Endothelial cell of umbilical vein (primary cell): Measurements from ENCODE around the gene TARS2. TPM values are rescaled to one million over a fixed set of nuclear protein-coding genes. Genes with fewer than 3 reads are reported as not detected.

ENCODE experiments used
- BruUV-seq: library from RNA; stranded (reverse); fragments of 400-500 nt; replicated peaks from 2 replicates; lab custom pipeline; 2021; lab: Mats Ljungman, UMichigan
- CTCF ChIA-PET: fragments of 300-600, 350-600 bp; sonication (Branson Sonifier 250); formaldehyde crosslinking; loops from one replicate; lab custom pipeline; 2021; ENCODE audit warnings: antibody characterized with exemption, inconsistent platforms; lab: Charles Lee
- POLR2A ChIA-PET: fragments of 300-600, 350-600 bp; sonication (Branson Sonifier 250); formaldehyde crosslinking; loops from one replicate; lab custom pipeline; 2021; ENCODE audit warnings: antibody characterized with exemption, inconsistent platforms; lab: Charles Lee
- DNase-seq: peaks from one replicate; pipeline ENCODE4 v3.0.0-alpha.2; 2011; ENCODE audit warnings: low read depth, low spot score
- FAIRE-seq: peaks from 2 replicates; lab custom pipeline; 2011; peaks lifted over from hg19 to GRCh38; lab: Jason Lieb, UNC
- H2AFZ ChIP-seq: 2 replicates; pipeline ENCODE4 v1.6.0; 2012; ENCODE audit warnings: low read depth, low read length, control low read depth, inconsistent platforms
- H3K27ac ChIP-seq: 2 replicates; pipeline ENCODE4 v1.5.1; 2011; ENCODE audit warnings: low read depth, mild to moderate bottlenecking, control low read depth, low read length, moderate library complexity; ENCODE audit not compliant: insufficient read depth
- H3K27me3 ChIP-seq, 2 experiments: 2 replicates each; pipeline versions ENCODE4 v1.6.0 to v1.6.1; 2011; ENCODE audit warnings: low read length in 2 of 2, mixed read lengths in 1 of 2; ENCODE audit not compliant: control insufficient read depth in 2 of 2, insufficient read depth in 2 of 2
- H3K36me3 ChIP-seq, 2 experiments: 2 replicates in 1 of 2; 3 replicates in 1 of 2; pipeline ENCODE4 v1.5.1; 2011; ENCODE audit warnings: low read length in 2 of 2, mild to moderate bottlenecking in 1 of 2, moderate library complexity in 1 of 2; ENCODE audit not compliant: control insufficient read depth in 2 of 2, insufficient read depth in 2 of 2; ENCODE audit errors: extremely low read depth in 1 of 2
- H3K4me1 ChIP-seq: 3 replicates; pipeline ENCODE4 v1.5.1; 2011; ENCODE audit warnings: mild to moderate bottlenecking, low read length; ENCODE audit not compliant: control insufficient read depth, insufficient read depth; ENCODE audit errors: extremely low read depth
- H3K4me2 ChIP-seq: 2 replicates; pipeline ENCODE4 v1.6.1; 2011; ENCODE audit warnings: low read length, control low read depth, mixed read lengths; ENCODE audit not compliant: insufficient read depth
- H3K4me3 ChIP-seq, 3 experiments: fragments of 200-600 bp in 1 of 3; sonication (generic), shearing (Covaris generic) in 1 of 3; replicated peaks in 1 of 3; 2 replicates each; pipeline ENCODE4 v1.5.1; 2011 to 2016; ENCODE audit warnings: control low read depth in 3 of 3, low read length in 3 of 3, mild to moderate bottlenecking in 2 of 3, inconsistent platforms in 1 of 3, low read depth in 1 of 3, moderate library complexity in 1 of 3; ENCODE audit not compliant: insufficient read depth in 1 of 3
- H3K79me2 ChIP-seq: 2 replicates; pipeline ENCODE4 v1.6.0; 2012; ENCODE audit warnings: low read length, inconsistent platforms; ENCODE audit not compliant: control insufficient read depth, insufficient read depth
- H3K9ac ChIP-seq: replicated peaks from 2 replicates; pipeline ENCODE3; 2011; ENCODE audit warnings: low read length, control low read depth; ENCODE audit not compliant: insufficient read depth; ENCODE audit errors: extremely low read depth
- H3K9me1 ChIP-seq: replicated peaks from 3 replicates; pipeline ENCODE4 v1.6.0; 2011; ENCODE audit warnings: mild to moderate bottlenecking, low read length; ENCODE audit not compliant: control insufficient read depth, insufficient read depth; ENCODE audit errors: extremely low read depth
- H3K9me3 ChIP-seq: replicated peaks from 2 replicates; pipeline ENCODE4 v1.5.1; 2012; ENCODE audit warnings: low read length, inconsistent platforms; ENCODE audit not compliant: control insufficient read depth, insufficient read depth
- H4K20me1 ChIP-seq: replicated peaks from 2 replicates; pipeline ENCODE3; 2011; ENCODE audit warnings: mild to moderate bottlenecking, low read length; ENCODE audit not compliant: control insufficient read depth, insufficient read depth; ENCODE audit errors: extremely low read depth
- CTCF ChIP-seq, 2 donors: IDR thresholded peaks; 1 replicate in 1 of 2; 2 replicates in 1 of 2; pipeline ENCODE4 v1.5.1; 2011; ENCODE audit warnings: low read length in 2 of 2, mild to moderate bottlenecking in 2 of 2, moderate library complexity in 2 of 2, control low read depth in 1 of 2, inconsistent platforms in 1 of 2, low read depth in 1 of 2; ENCODE audit not compliant: insufficient read depth in 1 of 2; ENCODE audit errors: extremely low read depth in 1 of 2
- EZH2 ChIP-seq: IDR thresholded peaks from 2 replicates; pipeline ENCODE4 v1.6.1; 2012; ENCODE audit warnings: borderline replicate concordance, low read depth, mild to moderate bottlenecking, moderate library complexity, low read length, inconsistent platforms; ENCODE audit not compliant: severe bottlenecking
- FOS ChIP-seq: IDR thresholded peaks from 2 replicates; pipeline ENCODE4 v1.6.1; 2011; ENCODE audit warnings: mild to moderate bottlenecking, low read length, moderate library complexity, borderline replicate concordance; ENCODE audit not compliant: insufficient read depth
- GATA2 ChIP-seq: IDR thresholded peaks from 2 replicates; pipeline ENCODE4 v1.7.0; 2011; ENCODE audit warnings: low read depth, mild to moderate bottlenecking, moderate library complexity, mixed read lengths, low read length; ENCODE audit not compliant: insufficient read length, insufficient read depth
- JUN ChIP-seq: IDR thresholded peaks from 2 replicates; pipeline ENCODE4 v1.6.1; 2011; ENCODE audit warnings: borderline replicate concordance, low read depth; ENCODE audit not compliant: insufficient read length, insufficient read depth
- MAX ChIP-seq: IDR thresholded peaks from 2 replicates; pipeline ENCODE4 v1.6.1; 2011; ENCODE audit not compliant: insufficient read depth, insufficient read length
- MYC ChIP-seq: IDR thresholded peaks from one replicate; pipeline ENCODE4 v1.6.1; 2011; ENCODE audit warnings: mild to moderate bottlenecking, low read depth, low read length
- POLR2A ChIP-seq: IDR thresholded peaks from 2 replicates; pipeline ENCODE4 v1.6.1; 2012; ENCODE audit warnings: low read depth, mild to moderate bottlenecking, control low read depth, low read length
- POLR2AphosphoS5 ChIP-seq: IDR thresholded peaks from 2 replicates; pipeline ENCODE4 v1.6.1; 2012; ENCODE audit warnings: low read depth, mild to moderate bottlenecking, control low read depth, low read length, moderate library complexity; ENCODE audit not compliant: insufficient read depth
- dilution Hi-C: fragments of 300-500 bp; cut with MboI; formaldehyde crosslinking; loops from one replicate; pipeline ENCODE4 v1.15.0; 2019; ENCODE audit warnings: low sequenced_read_pairs; ENCODE audit not compliant: extremely low pct_ligation_motif_present
- intact Hi-C: fragments of 100-400 bp; cut with micrococcal nuclease; formaldehyde crosslinking; loops from one replicate; pipeline ENCODE4 v1.10.0; 2022
- polyA plus RNA-seq, 4 experiments: library from polyadenylated mRNA; depleted of rRNA in 3 of 4; stranded (reverse) in 3 of 4; unstranded in 1 of 4; fragments of >200 nt; gene quantifications; 2 replicates each; pipeline versions ENCODE4 v1.2.1 to v1.2.3, GENCODE V29; 2011 to 2012; ENCODE audit warnings: missing spikeins in 1 of 4
- total RNA-seq: library from RNA; stranded (reverse); gene quantifications from 2 replicates; pipeline ENCODE4 v1.2.3, GENCODE V29; 2021

The TARS2 gene
- total and polyA plus RNA-seq, 2 donors (not counting 3 experiments of a cell fraction or from before 2014, with no cell fraction given), result 21.5 to 22.0 TPM

- Histone ChIP-seq H3K79me2 (no peaks in the 10 kb centered on the region), H4K20me1 (no peaks in the 10 kb centered on the region), H3K9ac (no peak overlapping the region), H2AFZ (no peak overlapping the region), H3K9me3 (no peaks in the 10 kb centered on the region), H3K4me1 (peaks cover 8% of the 10 kb centered on the region), H3K27me3 (no peaks in the 10 kb centered on the region), H3K4me3 (no peak overlapping the region), H3K27ac (no peak overlapping the region), H3K4me2 (no peak overlapping the region), H3K36me3 (peaks cover 0 to 9% of the 10 kb centered on the region in 2 experiments), H3K9me1 (no peaks in the 10 kb centered on the region)
- CTCF ChIA-PET, result no interaction called here
- dilution Hi-C loops, result no loop called here
- intact Hi-C loops, result no loop called here
- TF ChIP-seq GATA2 (no peak), FOS (no peak), MAX (no peak), JUN (no peak), POLR2AphosphoS5 (no peak), EZH2 (no peak), CTCF (IDR thresholded peaks at IDR 0.05; ENCODE audit: extremely low read depth in 1 of 2, insufficient read depth in 1 of 2, low read depth in 1 of 2, low read length in 2 of 2) (no peak), POLR2A (no peak), MYC (no peak)
- no TSS peak for BruUV-seq
- DNase-seq (no peak), FAIRE-seq (no peak)
- POLR2A ChIA-PET, result no interaction called here
These were observed 10.5 kb upstream of the TARS2 start for GRCh38 chr1:150476754-150477153.
